ENCODE results near the gene GUCA1A.
"Not testable (repeated sequence)": the region's sequence is repeated elsewhere in the genome, so short reads cannot be mapped to it uniquely, and the experiment has no call there.

GUCA1A gene

GRCh38 chr6:42179261-42179944 lies 6.2 kb downstream of the GUCA1A start:
- DNase-seq: no peak

DNA sequence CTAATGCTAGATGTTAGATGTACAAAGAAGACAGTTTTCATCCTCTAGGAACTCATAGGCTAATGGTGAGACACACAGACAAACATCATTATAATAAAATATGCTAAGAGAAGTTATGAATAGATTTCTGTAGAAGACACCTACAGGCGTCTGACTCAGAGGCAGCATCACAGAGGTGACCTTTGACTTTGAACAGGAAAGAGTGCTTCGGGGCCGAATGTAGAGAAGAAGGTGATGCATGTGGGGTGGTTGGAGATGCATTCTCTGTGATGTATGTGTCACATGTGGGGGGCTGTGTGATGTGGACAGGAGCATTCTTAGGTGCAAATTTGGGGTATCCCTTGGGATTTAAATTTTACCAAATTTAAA lies 6.8 kb downstream of the GUCA1A start:
- DNase-seq: no peak

- DNase-seq: no peak
Observed at GRCh38 chr6:42182101-42182500, 8.9 kb downstream of the GUCA1A start.

DNA sequence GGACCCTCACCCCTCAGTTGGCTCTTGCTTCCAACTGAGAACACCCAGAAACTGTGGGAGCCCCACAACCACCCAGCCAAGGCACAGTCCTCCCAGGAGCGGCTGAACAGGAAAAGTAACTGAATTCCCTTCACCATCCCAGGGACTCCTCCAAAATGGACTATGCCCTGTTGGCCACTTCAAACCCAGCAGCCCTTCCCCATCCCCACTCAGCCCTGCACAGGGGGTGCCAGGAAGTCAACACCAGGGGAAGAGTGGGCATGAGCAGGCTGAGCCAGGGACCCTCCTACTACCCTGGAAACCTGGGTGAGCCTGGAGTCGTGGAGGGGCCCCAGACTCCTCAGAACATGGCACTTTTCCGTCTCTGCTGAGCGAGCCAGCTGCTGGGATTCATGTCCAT lies 11.3 kb downstream of the GUCA1A start:
- no peak for DNase-seq

DNA sequence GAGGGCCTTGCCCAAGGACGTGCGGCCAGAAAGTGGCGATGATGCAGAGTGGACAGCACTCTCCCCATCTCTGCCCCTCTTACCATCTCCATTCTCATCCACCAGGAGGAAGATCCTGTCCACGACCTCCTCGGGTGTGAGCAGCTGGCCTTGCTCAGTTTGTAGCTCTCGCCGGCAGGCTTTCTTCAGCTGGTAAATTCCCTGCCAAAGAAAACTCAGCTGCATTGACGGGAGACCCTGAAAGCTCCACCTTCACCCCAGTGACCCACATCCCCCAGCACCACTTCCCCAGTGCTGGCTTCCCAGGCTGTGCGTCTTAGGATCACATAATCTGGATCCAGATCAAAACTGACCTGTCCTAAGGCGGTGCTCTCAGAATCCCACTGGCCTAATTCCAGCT lies 12.4 kb downstream of the GUCA1A start:
- no peak for DNase-seq

- no peak for DNase-seq
Observed at GRCh38 chr6:42188406-42188805, 15.2 kb downstream of the GUCA1A start.

- no peak for DNase-seq
Observed at GRCh38 chr6:42190554-42191183, 17.5 kb downstream of the GUCA1A start.

- not testable (repeated sequence) for DNase-seq
Observed at GRCh38 chr6:42192385-42192784, 19.2 kb downstream of the GUCA1A start.

DNA sequence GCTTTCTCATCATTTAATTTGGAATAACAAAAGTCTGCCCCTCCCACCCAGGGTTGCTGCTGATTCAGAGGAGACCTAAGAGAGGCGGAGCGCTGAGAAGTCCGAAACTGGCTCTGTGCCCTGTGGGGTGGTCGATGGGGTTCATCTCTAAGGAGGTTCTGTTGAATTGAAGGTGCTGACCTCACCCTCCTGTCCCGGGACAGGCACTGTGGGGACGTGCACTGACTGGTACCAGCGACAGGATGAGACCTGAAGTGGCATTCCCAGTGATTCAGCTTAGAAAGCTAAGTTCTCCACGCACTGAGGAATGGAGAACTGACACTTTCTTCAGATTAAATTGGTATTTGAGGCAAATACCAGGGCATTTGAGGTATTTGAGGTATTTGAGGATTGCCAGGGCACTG lies 20.3 kb downstream of the GUCA1A start:
- no peak for DNase-seq

DNA sequence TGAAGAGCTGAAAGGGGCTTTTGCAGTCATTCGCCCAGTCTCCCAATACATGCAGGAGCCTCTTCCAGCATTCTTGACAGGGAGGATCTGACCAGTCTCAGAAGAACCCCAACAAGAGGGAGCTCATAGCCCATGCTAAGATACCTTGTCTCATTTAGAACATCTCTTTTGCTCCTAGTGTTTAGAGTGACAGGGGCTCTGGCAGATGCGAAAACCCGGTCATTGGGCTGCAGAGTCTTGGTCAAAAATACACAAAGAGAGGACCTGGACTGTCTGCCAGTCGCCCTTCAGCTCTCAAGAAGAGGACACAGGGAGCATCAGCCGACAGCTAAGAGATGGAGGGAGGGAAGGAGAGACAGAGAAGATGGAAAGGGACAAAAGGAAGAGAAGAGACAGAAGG lies 20.9 kb downstream of the GUCA1A start:
- no peak for DNase-seq

DNA sequence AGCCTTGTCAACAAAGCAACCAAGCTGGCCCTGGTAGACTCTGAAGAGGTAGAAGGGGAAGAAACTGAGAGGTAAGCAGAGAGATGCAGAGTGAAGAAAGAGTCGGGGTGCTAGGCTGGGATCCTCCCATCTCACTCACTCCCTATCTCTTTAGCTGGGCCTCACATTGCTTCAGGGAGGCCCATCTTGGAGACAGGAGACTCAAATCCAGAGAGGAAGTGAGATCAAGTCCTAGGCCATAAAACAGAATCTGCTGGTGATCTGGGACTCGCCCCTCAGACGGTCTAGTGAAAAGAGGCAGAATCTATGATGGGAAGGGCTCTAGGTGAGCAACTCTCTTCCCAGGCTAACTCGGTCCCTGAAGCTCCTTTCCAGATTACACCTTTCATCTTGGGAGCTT lies 22.3 kb downstream of the GUCA1A start:
- no peak for DNase-seq

DNA sequence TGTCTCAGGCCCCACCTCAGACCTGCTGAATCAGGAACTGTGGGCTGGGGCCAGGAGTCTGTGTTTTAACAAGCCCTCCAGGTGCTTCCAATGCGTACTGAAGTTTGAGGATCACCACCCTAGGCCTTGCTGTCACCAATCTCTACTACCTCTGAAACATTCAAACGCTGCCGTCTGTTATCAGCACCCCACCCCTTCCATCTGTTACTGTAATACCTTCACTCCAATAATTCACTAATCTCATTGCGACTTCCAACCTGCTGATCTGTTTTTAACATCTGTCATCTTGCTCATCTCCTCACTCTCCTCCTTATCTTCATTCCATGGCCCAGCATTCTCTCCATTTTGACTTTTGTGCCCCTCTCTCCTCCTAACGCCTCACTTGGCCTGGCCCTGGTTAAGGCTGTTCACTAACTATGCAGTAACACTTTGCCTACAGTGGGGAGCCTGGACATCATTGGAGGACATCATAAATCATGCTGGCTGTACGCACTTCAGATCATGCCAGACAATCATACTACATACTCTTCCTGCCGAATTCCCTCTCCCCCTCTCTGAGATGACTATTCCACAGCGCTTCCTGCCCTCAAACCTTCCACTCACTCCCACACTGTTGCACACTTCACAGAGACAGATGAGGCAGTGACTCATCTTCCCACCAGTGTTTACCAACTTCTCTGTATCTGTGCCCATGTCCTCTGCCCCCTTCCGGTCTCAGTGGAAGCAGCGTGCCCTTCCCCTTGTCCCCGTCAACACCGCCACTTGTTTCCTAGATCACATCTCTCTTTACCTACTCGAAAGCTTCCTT lies 24.6 kb downstream of the GUCA1A start:
- no peak for DNase-seq

- no peak for DNase-seq
Observed at GRCh38 chr6:42199106-42199981, 26.2 kb downstream of the GUCA1A start.

DNA sequence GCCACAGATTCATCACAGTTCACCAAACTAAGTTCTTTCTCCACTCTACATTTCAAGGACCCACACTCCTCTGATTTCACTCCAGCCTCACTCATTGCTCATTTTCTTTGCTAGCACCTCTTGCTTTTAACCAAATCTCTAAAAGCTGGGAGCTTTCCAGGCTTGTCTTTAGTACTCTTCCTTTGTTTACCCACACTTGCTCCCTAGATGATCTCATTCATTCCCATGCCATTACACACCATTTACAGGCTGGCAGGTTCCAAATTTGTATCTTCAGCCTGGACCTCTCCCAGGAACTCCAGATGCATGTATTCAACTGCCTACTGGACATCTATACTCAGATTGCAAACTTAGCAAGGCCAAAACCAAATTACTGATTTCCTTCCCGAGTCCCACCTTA lies 26.9 kb downstream of the GUCA1A start:
- DNase-seq: no peak

DNA sequence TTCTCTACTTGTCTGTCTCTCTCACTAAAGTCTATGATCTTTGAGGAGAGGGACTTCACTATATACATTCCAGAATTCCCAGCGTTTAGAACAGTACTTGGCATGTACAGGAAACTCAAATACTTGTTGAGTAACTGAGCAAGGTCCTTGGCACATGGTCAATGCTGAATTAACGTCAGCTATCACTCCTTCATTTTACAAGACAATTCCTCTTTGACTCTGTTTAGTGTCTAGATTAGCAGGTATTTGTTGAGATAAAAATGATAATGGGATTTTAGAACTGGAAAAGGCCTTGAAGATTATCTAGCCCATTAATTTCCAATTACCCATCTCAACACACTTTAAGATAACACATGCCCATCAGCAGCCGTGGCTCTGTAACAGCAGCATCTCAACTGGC lies 28.2 kb downstream of the GUCA1A start:
- DNase-seq: no peak

DNA sequence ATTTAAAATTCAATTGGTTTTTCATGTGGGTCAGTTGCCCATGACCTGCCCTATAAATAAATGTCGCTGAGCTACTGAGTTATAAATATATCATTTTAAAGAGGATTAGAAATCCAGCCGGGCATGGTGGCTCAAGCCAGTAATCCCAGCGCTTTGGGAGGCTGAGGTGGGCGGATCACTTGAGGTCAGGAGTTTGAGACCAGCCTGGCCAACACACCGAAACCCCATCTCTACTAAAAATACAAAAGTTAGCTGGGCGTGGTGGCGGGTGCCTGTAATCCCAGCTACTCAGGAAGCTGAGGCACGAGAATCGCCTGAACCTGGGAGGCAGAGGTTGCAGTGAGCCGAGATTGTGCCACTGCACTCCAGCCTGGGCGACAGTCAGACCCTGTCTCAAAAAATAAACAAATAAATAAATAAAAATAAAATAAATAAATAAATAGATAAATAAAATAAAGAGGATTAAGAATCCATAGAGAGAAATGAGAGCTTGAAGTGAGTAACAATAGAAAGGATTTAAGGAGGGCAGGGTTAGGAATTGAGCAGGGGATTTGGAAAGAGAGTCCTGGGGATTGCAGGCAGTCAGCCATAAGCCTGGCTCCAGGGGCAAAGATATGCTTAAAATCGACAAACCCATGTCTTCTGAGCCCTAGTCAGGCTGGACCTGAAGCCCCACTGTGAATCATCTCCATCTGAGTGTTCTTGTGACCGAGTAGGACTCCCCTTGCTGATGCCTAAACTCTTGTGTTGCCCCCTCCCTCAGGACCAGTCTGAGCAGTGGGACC lies 29.2 kb downstream of the GUCA1A start:
- not testable (repeated sequence) for DNase-seq

DNA sequence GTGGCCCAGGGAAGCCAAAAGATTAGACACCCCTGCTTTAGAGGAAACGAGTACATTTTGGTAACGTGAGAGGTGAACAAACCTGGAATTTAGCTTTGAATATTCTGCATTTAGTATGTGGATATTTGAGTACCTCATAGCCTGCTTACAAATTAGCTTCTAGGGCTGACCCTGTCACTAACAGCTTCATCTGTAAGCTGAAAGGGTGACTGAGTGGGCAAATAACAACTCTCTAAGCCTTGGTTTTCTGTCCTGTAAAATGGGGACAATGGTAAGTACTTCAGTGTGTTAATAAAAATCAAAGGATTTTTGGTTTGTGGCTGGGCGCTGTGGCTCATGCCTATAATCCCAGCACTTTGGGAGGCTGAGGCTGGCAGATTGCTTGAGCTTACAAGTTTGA lies 30.0 kb downstream of the GUCA1A start:
- DNase-seq: no peak

- DNase-seq: no peak
Observed at GRCh38 chr6:42204768-42205282, 31.7 kb downstream of the GUCA1A start.

DNA sequence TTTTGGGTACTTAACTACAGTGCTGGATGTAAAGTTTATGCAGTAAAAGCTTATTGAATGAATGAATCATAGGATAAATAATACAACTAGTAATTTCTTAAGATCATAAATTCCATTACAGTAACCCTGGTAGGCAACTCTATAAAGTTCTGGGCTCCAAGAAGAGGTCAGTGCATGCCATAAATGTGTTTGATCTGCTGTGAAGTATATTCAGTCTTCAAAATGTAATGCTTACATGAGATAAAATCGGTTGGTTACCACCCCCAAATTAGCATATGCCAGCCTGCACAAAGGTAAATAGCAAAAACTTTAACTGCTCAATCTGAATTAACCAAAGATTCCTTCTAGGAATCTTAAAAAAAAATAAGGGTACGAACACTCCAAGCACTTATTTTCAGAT lies 34.4 kb downstream of the GUCA1A start:
- DNase-seq: not testable (repeated sequence)

GRCh38 chr6:42210551-42210950 lies 37.4 kb downstream of the GUCA1A start:
- DNase-seq: no peak

DNA sequence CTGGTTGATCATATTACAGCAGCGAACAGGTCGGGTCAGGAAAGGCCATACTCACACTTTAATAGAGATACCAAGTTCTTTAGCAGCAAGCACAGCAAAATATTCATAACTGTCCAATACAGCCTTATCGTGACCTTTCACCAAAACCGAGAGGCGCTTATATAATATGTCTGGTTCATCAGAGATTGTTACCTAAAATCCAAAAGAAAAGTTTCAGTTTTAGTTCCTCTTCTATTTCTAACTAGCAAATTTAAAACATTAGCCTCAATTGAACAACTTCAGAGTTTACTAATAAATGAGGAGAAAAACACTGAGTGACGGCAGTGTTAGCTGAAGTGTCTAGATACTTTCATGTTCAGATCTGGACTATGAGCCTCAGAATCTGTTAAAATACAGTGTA lies 38.6 kb downstream of the GUCA1A start:
- no peak for DNase-seq

GRCh38 chr6:42212442-42212841 lies 39.3 kb downstream of the GUCA1A start:
- DNase-seq: no peak

Data from effector CD4-positive, alpha-beta T cell (primary cell).